NCI-H524 (cell line): Measurements from ENCODE around the gene CFLAR.

Source experiments
- DNase-seq, 2 experiments: peaks; one replicate each; lab custom pipeline; 2025; lab: John Stamatoyannopoulos, UW

CFLAR gene

DNA sequence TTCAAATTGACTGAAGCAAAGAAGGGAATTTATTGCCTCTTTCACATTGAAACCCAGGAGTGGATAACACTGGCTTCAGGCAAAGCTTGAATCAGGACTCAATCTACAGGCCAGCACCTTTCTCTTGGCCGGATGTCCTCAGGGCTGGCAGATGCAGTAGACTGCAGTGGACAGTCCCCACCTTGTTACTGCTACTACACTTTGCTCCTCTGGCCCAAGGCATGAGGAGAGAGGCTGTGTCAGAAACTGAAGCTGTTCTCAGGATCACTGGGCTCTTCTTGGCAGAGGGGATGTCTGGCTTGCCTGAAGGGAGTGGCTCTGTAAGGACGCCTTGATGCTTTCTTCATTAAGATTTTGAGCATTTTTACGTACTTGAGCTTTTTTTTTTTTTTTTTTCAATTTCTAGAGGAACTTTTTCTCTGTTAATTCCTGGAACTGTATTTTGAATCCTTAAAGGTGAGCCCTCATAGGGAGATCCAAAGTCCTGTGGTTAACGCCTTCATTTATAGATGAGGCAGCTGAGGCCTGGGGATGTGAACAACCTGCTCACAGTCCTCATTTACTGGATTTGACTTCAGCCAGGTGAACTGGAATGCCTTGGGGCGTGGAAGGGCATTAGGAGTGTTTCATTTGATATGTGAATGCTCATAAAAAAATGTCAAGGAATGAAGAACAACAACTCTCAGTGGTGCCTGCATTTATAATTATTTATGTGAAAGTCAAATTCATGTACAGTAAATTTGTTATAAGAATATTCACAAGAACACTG, 103.5 kb downstream of the CFLAR start:
- no peak for DNase-seq

DNA sequence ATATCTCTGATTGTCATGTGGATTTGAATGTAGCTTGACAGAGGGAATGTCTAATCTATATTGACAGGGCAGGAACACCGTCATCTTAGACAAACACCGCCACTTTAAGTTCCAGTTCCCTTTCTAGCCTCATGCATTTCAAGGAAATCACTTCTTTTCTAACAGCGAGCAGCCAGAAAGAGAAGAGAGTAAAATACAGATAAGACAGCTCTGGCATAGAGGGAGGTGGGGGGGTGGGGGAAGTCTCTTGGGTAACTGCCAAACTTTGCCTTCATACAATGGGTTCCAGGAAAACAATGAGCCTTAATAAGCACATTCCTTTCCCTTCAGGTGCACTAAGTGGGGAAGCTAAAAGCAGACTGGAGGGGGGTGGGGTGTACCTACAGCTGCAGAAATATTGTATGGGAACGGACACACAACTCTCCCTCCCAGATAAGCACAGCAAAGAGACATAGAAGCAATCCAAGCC, 104.2 kb downstream of the CFLAR start:
- DNase-seq, result no peak

DNA sequence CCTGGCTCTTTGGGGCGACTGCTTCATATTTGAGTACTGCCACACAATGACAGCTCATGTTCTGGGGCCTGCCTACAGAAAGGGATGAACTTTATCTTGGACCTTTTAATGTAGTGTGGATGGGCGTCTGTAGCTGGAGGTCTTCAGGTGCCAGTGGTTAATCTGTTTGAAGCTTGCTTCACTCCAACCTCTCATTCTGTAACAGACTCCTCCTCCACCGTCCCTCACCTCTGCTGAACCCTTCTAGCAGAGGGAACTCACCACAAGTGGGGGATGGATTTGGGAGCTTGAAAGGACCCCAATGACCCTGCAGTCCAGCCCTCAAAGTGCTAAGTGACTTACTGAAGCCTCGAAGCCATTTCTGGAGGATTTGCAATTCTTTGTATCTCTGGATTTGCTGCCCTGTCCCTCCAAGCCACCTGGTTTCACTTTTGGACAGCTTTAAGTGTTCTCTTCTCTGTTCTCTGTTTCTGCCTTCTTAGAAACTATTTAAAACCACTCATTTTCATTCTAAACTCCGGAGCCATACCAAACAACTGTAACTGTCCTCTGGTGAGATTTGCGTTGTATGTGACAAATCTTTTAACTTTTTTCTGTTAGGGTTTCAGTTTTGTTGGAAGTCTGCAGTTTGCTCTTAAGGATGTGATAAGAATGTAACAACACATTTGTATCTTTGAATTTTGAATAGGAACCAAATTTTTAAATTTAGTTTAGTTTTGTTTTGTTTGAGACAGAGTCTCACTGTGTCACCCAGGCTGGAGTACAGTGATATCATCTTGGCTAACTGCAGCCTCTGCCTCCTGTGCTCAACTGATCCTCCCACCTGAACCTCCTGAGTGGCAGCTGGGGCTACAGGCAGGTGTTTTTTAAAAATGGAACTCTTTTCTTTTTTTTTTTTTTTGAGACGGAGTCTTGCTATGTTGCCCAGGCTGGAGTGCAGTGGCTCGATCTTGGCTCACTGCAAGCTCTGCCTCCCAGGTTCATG, 107.4 kb downstream of the CFLAR start:
- no peak for DNase-seq
